ENCODE data around the gene SLC18B1.

SLC18B1 gene

DNA sequence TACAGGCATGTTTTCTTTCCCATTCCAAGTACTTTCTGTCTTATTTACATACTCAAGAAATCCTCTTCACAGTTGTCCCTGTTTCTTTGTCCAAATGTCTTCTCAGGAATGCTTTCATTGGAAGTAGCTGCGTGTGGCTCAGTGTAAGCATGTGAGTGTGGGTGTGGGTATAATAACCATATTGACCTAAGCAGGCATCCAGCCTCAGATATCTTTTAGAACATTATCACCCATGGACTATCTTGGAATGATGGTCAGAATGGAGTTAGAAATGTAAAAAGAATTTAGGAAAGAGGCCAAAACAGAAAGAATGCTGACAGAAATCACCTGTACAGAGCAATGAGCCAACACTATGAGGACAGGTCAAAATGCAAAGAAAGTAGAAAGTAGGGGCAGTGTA, 57.2 kb downstream of the SLC18B1 start:
- no peak for DNase-seq

DNA sequence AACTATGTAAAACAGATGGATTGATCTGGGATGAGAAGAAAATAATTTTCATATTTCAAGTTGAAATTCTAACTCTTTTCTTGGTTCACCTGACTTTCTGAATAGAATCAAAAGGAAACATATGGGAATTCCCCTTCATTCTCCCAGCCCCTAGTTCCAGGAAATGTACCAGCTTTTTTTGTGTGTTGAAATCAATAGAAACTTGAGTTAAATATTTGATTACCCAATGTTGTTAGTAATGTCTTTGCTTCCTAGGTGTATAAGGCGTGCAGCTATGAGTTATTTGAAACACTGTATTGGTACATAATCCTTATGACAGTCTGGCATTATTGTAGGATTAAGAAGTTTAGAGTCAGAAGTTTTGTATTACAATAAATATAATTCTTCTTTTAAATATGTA, 62.2 kb downstream of the SLC18B1 start:
- DNase-seq, result no peak

- no peak for DNase-seq
These were observed 63.7 kb downstream of the SLC18B1 start for GRCh38 chr6:132734694-132735236.

DNA sequence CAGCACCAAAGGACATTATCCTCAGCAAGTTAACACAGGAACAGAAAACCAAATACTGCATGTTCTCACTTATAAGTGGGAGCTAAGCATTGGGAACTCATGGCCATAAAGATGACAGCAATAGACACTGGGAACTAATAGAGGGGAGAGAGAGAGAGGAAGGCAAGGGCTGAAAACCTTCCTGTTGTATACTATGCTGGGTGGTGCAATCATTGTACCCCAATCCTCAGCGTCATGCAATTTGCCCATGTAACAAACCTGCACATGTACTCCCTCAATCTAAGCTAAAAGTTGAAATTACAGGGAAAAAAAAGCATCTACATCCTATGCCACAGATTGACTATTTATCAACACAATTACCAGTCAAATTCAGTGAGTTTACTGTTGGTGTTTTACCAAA, 64.6 kb downstream of the SLC18B1 start:
- no peak for DNase-seq

- no peak for DNase-seq
These were observed 65.2 kb downstream of the SLC18B1 start for GRCh38 chr6:132733283-132733682.

DNA sequence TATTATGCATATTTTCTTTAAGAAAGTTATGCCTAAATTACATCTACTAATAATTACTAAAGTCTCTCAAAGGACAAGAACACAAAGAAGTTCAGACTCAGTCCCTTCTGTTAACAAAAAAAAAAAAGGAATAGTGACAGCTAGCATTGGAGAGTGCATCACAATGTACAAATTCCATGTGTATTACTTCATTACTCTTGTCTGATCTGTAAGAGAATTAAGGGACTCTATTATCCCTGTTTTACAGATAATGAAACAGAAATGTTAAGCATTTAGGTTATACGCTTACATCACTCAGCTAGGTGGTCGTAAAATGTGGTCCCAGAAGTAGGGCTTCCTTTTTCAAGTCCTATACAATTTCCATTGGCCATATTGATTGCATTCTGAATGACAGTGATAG, 67.4 kb downstream of the SLC18B1 start:
- no peak for DNase-seq

GRCh38 chr6:132730560-132730959, 67.9 kb downstream of the SLC18B1 start:
- DNase-seq, result no peak

GRCh38 chr6:132728616-132729015, 69.8 kb downstream of the SLC18B1 start:
- DNase-seq, result no peak

- no peak for DNase-seq
These were observed 71.8 kb downstream of the SLC18B1 start for GRCh38 chr6:132726608-132726975.

DNA sequence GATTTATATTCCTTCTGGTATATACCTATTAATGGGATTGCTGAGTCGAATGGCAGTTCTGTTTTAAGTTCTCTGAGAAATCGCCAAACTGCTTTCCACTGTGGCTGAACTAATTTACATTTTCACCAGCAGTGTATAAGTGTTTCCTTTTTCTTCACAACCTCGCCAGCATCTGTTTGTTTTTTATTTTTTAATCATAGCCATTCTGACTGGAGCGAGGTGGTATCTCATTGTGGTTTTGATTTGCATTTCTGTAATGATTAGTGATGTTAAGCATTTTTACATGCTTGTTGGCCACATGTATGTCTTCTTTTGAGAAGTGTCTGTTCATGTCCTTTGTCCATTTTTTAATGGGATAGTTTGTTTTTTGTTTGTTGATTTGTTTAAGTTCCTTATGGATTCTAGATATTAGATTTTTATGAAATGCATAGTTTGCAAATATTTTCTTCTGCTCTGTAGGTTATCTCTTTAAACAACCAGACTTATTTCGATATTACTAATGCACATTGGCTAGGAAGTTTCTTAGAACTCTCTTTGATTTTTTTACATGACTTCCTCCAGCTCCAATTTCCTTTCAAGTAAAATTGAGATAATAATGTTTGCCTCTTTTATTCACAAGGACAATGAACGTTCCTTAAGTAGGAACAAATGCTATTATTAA, 72.4 kb downstream of the SLC18B1 start:
- DNase-seq, result no peak

DNA sequence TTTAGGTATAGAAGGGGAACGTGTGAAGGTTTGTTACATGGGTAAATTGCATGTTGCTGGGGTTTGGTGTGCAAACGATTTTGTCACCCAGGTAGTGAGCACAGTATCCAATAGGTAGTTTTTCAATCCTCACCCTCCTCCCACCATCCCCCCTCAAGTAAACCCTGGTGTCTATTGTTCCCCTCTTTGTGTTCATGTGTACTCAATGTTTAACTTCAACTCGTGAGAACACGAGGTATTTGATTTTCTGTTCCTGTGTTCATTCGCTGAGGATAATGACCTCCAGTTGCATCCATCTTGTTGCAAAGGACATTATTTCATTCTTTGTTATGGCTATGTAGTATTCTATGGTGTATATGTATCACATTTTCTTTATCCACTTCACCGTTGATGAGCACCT, 73.0 kb downstream of the SLC18B1 start:
- DNase-seq, result no peak

- no peak for DNase-seq
These were observed 78.5 kb downstream of the SLC18B1 start for GRCh38 chr6:132719736-132720448.

Measured in retina (tissue), 1 donor.